Measurements from ENCODE around the gene PNLIPRP3.

DNA sequence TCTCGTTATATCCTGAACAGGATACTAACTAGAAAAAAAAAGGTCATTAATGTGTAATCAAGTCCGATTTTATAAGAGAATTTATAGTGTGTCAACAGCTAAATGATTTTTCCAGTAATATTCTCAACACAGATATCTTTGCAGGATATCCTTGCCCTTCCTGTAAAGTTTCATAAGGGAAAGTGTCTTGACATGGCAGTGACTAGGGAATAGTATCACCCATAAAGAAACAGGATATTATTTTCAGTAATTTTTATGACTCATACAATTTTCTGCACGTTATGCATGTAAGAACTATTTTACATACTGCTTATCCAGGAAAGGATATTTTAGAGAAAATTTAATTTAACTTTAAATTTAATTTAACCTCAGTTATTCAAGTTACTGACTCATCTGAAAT is 98.6 kb downstream of the PNLIPRP3 start:
- TF ChIP-seq, protein P1, sequence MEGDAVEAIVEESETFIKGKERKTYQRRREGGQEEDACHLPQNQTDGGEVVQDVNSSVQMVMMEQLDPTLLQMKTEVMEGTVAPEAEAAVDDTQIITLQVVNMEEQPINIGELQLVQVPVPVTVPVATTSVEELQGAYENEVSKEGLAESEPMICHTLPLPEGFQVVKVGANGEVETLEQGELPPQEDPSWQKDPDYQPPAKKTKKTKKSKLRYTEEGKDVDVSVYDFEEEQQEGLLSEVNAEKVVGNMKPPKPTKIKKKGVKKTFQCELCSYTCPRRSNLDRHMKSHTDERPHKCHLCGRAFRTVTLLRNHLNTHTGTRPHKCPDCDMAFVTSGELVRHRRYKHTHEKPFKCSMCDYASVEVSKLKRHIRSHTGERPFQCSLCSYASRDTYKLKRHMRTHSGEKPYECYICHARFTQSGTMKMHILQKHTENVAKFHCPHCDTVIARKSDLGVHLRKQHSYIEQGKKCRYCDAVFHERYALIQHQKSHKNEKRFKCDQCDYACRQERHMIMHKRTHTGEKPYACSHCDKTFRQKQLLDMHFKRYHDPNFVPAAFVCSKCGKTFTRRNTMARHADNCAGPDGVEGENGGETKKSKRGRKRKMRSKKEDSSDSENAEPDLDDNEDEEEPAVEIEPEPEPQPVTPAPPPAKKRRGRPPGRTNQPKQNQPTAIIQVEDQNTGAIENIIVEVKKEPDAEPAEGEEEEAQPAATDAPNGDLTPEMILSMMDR (IDR thresholded peaks at IDR 0.05) = no peak
- TF ChIP-seq POLR2A (IDR thresholded peaks at IDR 0.05) = no peak

Data from body of pancreas (tissue), 4 donors.